ENCODE measurements around the gene DNAI1. TPM values are rescaled to one million over a fixed set of nuclear protein-coding genes. Genes with fewer than 3 reads are reported as not detected.

The DNAI1 gene
- total RNA-seq, 1 experiment from 2014 or later, result 2.2 TPM

DNA sequence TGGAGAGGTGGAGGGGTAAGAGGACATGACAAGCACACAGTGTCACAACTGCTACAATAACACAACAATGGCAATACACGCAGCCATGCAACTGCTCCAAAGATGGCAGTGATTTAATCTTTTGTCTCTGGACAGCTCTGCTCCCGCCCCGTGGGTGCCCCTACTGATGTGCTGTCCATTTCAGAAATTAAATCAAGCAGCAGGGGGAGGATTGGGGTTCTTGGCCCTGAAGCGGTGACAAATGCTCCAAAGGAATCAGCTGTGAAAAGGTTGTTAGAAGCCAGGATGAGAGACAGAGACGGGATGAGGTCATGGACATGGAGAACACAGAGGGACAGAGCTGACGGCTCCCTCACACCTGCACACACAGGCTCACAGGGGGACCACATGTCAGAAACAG is 108.4 kb downstream of the DNAI1 start:
- POLR2A ChIA-PET, result no interaction called here
- no peaks in the 10 kb centered on the region for H3K27me3 ChIP-seq (ENCODE audit: control insufficient read depth, insufficient read depth, low read length)
- BruUV-seq (replicated peaks), result no TSS peak
- no peaks in the 10 kb centered on the region for H3K36me3 ChIP-seq (ENCODE audit: control insufficient read depth, insufficient read depth, low read length)
- H3K9me3 ChIP-seq (ENCODE audit: control insufficient read depth, insufficient read depth, low read depth, low read length), result no peaks in the 10 kb centered on the region
- CTCF ChIA-PET, result no interaction called here
- TF ChIP-seq, protein P1, sequence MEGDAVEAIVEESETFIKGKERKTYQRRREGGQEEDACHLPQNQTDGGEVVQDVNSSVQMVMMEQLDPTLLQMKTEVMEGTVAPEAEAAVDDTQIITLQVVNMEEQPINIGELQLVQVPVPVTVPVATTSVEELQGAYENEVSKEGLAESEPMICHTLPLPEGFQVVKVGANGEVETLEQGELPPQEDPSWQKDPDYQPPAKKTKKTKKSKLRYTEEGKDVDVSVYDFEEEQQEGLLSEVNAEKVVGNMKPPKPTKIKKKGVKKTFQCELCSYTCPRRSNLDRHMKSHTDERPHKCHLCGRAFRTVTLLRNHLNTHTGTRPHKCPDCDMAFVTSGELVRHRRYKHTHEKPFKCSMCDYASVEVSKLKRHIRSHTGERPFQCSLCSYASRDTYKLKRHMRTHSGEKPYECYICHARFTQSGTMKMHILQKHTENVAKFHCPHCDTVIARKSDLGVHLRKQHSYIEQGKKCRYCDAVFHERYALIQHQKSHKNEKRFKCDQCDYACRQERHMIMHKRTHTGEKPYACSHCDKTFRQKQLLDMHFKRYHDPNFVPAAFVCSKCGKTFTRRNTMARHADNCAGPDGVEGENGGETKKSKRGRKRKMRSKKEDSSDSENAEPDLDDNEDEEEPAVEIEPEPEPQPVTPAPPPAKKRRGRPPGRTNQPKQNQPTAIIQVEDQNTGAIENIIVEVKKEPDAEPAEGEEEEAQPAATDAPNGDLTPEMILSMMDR (IDR thresholded peaks at IDR 0.05), result no peak
- TF ChIP-seq TCF7L2 (IDR thresholded peaks at IDR 0.05; ENCODE audit: low read depth, low read length) (no peak), SIN3A (IDR thresholded peaks at IDR 0.05; ENCODE audit: borderline replicate concordance, insufficient read depth, low read depth, low read length) (no peak), POLR2AphosphoS5 (IDR thresholded peaks at IDR 0.05; ENCODE audit: low read depth, low read length) (no peak)
- TF ChIP-seq, protein P2, sequence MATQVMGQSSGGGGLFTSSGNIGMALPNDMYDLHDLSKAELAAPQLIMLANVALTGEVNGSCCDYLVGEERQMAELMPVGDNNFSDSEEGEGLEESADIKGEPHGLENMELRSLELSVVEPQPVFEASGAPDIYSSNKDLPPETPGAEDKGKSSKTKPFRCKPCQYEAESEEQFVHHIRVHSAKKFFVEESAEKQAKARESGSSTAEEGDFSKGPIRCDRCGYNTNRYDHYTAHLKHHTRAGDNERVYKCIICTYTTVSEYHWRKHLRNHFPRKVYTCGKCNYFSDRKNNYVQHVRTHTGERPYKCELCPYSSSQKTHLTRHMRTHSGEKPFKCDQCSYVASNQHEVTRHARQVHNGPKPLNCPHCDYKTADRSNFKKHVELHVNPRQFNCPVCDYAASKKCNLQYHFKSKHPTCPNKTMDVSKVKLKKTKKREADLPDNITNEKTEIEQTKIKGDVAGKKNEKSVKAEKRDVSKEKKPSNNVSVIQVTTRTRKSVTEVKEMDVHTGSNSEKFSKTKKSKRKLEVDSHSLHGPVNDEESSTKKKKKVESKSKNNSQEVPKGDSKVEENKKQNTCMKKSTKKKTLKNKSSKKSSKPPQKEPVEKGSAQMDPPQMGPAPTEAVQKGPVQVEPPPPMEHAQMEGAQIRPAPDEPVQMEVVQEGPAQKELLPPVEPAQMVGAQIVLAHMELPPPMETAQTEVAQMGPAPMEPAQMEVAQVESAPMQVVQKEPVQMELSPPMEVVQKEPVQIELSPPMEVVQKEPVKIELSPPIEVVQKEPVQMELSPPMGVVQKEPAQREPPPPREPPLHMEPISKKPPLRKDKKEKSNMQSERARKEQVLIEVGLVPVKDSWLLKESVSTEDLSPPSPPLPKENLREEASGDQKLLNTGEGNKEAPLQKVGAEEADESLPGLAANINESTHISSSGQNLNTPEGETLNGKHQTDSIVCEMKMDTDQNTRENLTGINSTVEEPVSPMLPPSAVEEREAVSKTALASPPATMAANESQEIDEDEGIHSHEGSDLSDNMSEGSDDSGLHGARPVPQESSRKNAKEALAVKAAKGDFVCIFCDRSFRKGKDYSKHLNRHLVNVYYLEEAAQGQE (IDR thresholded peaks at IDR 0.05; ENCODE audit: insufficient read depth in 1 of 2, low read depth in 2 of 2, low read length in 1 of 2), result no peak
- no peaks in the 10 kb centered on the region for H3K4me1 ChIP-seq (ENCODE audit: control insufficient read depth, insufficient read depth, low read length)
- intact Hi-C loops (cut with micrococcal nuclease; ENCODE audit: unreplicated experiment), result no loop called here
- in situ Hi-C loops (cut with HindIII; ENCODE audit: low pct_unique_long_range_greater_than_20kb, low sequenced_read_pairs), result no loop called here
- no peak overlapping the region for H3K4me3 ChIP-seq (ENCODE audit: low read depth in 2 of 2, low read length in 2 of 2)
- DNase-seq (ENCODE audit: low read depth, low spot score) (no peak), ATAC-seq (no peak)
- no peak overlapping the region for H3K27ac ChIP-seq (ENCODE audit: low read length)

DNA sequence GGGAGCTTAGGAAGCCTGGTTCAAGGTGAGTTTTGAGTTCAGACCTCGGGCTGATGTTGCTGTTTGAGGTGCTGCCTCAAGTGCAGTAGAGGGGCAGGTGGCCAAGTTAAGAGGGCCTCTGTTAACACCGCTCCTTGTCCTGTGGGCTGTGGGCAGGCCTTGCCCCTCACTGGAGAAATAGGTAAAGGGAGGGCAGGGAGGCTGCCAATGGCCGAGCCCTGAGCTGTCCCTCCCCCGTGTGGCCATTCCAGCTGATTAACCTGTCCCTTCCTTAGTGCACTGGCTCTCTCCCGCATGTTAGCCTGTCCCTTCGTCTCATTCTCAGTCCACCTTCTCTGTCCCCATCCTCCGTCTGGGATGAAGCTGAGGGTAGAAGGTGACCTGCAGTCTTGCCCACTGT is 109.5 kb downstream of the DNAI1 start:
- no peak for ATAC-seq

More for the DNA sequence above, 109.5 kb downstream of the DNAI1 start:
- ChIA-PET CTCF (no interaction called here), POLR2A (no interaction called here)
- Histone ChIP-seq H3K36me3 (ENCODE audit: control insufficient read depth, insufficient read depth, low read length) (no peaks in the 10 kb centered on the region), H3K27me3 (ENCODE audit: control insufficient read depth, insufficient read depth, low read length) (no peaks in the 10 kb centered on the region), H3K4me1 (ENCODE audit: control insufficient read depth, insufficient read depth, low read length) (no peaks in the 10 kb centered on the region), H3K27ac (ENCODE audit: low read length) (no peak overlapping the region), H3K4me3 (ENCODE audit: low read depth in 2 of 2, low read length in 2 of 2) (no peak overlapping the region), H3K9me3 (ENCODE audit: control insufficient read depth, insufficient read depth, low read depth, low read length) (no peaks in the 10 kb centered on the region)
- DNase-seq (ENCODE audit: low read depth, low spot score), result no peak
- intact Hi-C loops (cut with micrococcal nuclease; ENCODE audit: unreplicated experiment) (no loop called here), in situ Hi-C loops (cut with HindIII; ENCODE audit: low pct_unique_long_range_greater_than_20kb, low sequenced_read_pairs) (no loop called here)
- TF ChIP-seq TCF7L2 (IDR thresholded peaks at IDR 0.05; ENCODE audit: low read depth, low read length) (no peak), SIN3A (IDR thresholded peaks at IDR 0.05; ENCODE audit: borderline replicate concordance, insufficient read depth, low read depth, low read length) (no peak), POLR2AphosphoS5 (IDR thresholded peaks at IDR 0.05; ENCODE audit: low read depth, low read length) (no peak)
- TF ChIP-seq, protein P1 (IDR thresholded peaks at IDR 0.05), result no peak
- TF ChIP-seq, protein P2 (IDR thresholded peaks at IDR 0.05; ENCODE audit: insufficient read depth in 1 of 2, low read depth in 2 of 2, low read length in 1 of 2), result no peak
- BruUV-seq (replicated peaks), result no TSS peak
